Calu3 (cell line): ENCODE data around the gene PTCRA. TPM values are rescaled to one million over a fixed set of nuclear protein-coding genes. Genes with fewer than 3 reads are reported as not detected.
A peak's percentile ranks its signal among the peaks of the same experiment; 100 is the strongest.
"Not testable (repeated sequence)": the region's sequence is repeated elsewhere in the genome, so short reads cannot be mapped to it uniquely, and the experiment has no call there.

Experiments
- BruUV-seq: library from RNA; stranded (reverse); fragments of 400-500 nt; replicated peaks from 2 replicates; lab custom pipeline; 2021; lab: Mats Ljungman, UMichigan
- CTCF ChIA-PET: fragments of 300-600 bp; sonication (Branson Sonifier 250); formaldehyde crosslinking; loops from one replicate; lab custom pipeline; 2022; ENCODE audit warnings: antibody characterized with exemption; lab: Charles Lee
- DNase-seq: peaks from one replicate; pipeline ENCODE4 v3.0.0; 2022
- H3K27ac Mint-ChIP-seq: one replicate; pipeline ENCODE4 v1.8.0; 2022; ENCODE audit warnings: mixed read lengths; ENCODE audit not compliant: unreplicated experiment
- H3K27me3 Mint-ChIP-seq: one replicate; pipeline ENCODE4 v1.8.0; 2022; ENCODE audit warnings: mixed read lengths; ENCODE audit not compliant: unreplicated experiment
- H3K36me3 Mint-ChIP-seq: one replicate; pipeline ENCODE4 v1.8.0; 2022; ENCODE audit warnings: mild to moderate bottlenecking, moderate library complexity, mixed read lengths; ENCODE audit not compliant: insufficient read depth, unreplicated experiment
- H3K4me1 Mint-ChIP-seq: one replicate; pipeline ENCODE4 v1.8.0; 2022; ENCODE audit warnings: mild to moderate bottlenecking, low read depth, mixed read lengths; ENCODE audit not compliant: unreplicated experiment
- H3K4me3 Mint-ChIP-seq: one replicate; pipeline ENCODE4 v1.8.0; 2022; ENCODE audit warnings: mild to moderate bottlenecking, low read depth, moderate library complexity, mixed read lengths; ENCODE audit not compliant: unreplicated experiment
- H3K9me3 Mint-ChIP-seq: one replicate; pipeline ENCODE4 v1.8.0; 2022; ENCODE audit warnings: low read depth, mixed read lengths; ENCODE audit not compliant: unreplicated experiment
- CTCF ChIP-seq: fragments of 200-600 bp; IDR thresholded peaks from one replicate; pipeline ENCODE4 v1.8.0; 2022; ENCODE audit warnings: antibody characterized with exemption; ENCODE audit not compliant: unreplicated experiment
- intact Hi-C: fragments of 100-400 bp; cut with micrococcal nuclease; formaldehyde crosslinking; loops from one replicate; pipeline ENCODE4 v1.10.0; 2022; ENCODE audit not compliant: unreplicated experiment
- total RNA-seq: library from RNA; stranded (reverse); gene quantifications from 2 replicates; pipeline ENCODE4 v1.2.3, GENCODE V29; 2022

The PTCRA gene
- total RNA-seq, 1 experiment from 2014 or later = not detected

GRCh38 chr6:42899871-42900270, 16.0 kb upstream of the PTCRA start:
- Mint-ChIP-seq H3K9me3 (no peaks in the 10 kb centered on the region), H3K36me3 (no peaks in the 10 kb centered on the region), H3K4me3 (no peak overlapping the region), H3K4me1 (peaks cover 19% of the 10 kb centered on the region), H3K27me3 (peaks cover 11% of the 10 kb centered on the region), H3K27ac (no peak overlapping the region)
- TF ChIP-seq CTCF = no peak
- no peak for DNase-seq
- CTCF ChIA-PET = no interaction called here
- intact Hi-C loops = loop anchor here (2.0 to 5.0 kb wide), 3 partner anchors 82 to 239 kb away; partner anchors contain the start of gene PPP2R5D
- BruUV-seq = no TSS peak

- CTCF ChIA-PET = interaction anchor here (1.1 to 1.4 kb wide), 2 partner anchors 28 to 228 kb away, joined by 3 to 4 read pairs; partner anchors contain the start of gene CNPY3
- Mint-ChIP-seq H3K27ac (no peak overlapping the region), H3K36me3 (no peaks in the 10 kb centered on the region), H3K9me3 (no peaks in the 10 kb centered on the region), H3K27me3 (peaks cover 21% of the 10 kb centered on the region), H3K4me3 (no peak overlapping the region), H3K4me1 (peaks cover 19% of the 10 kb centered on the region)
- peak; percentile 89 for DNase-seq
- TF ChIP-seq CTCF = peak; percentile 82
- intact Hi-C loops = loop anchor here (1.0 to 5.0 kb wide), 4 partner anchors 81 to 243 kb away; partner anchors contain the start of gene PPP2R5D
- no TSS peak for BruUV-seq
Observed at GRCh38 chr6:42901538-42901957, 14.3 kb upstream of the PTCRA start.

- Mint-ChIP-seq H3K4me1 (peaks cover 19% of the 10 kb centered on the region), H3K27me3 (peaks cover 32% of the 10 kb centered on the region), H3K4me3 (peak overlapping the region; percentile 11)
- H3K36me3 Mint-ChIP-seq, H3K9me3 Mint-ChIP-seq, DNase-seq, BruUV-seq, H3K27ac Mint-ChIP-seq: not testable (repeated sequence)
- CTCF ChIA-PET = interaction anchor here (0.9 to 1.4 kb wide), 2 partner anchors 27 to 432 kb away, joined by 4 read pairs; partner anchors contain the start of gene CNPY3
- intact Hi-C loops = loop anchor here (5.0 kb wide), 2 partner anchors 80 to 95 kb away; partner anchors contain the start of gene PPP2R5D
Observed at GRCh38 chr6:42902429-42903263, 13.2 kb upstream of the PTCRA start.

- Mint-ChIP-seq H3K27ac (no peak overlapping the region), H3K27me3 (peaks cover 41% of the 10 kb centered on the region), H3K36me3 (no peaks in the 10 kb centered on the region), H3K4me1 (peaks cover 19% of the 10 kb centered on the region), H3K4me3 (no peak overlapping the region), H3K9me3 (no peaks in the 10 kb centered on the region)
- no TSS peak for BruUV-seq
- intact Hi-C loops = loop anchor here (5.0 kb wide), 2 partner anchors 78 to 93 kb away; partner anchors contain the start of gene PPP2R5D
- no peak for DNase-seq
- CTCF ChIA-PET = interaction anchor here (0.6 kb wide), 2 partner anchors 39 to 437 kb away, joined by 4 to 5 read pairs; no protein-coding TSS in a partner anchor
- TF ChIP-seq CTCF = no peak
Observed at GRCh38 chr6:42904467-42904866, 11.4 kb upstream of the PTCRA start.
